Nucleus accumbens (tissue), 56 donors: ENCODE results near the gene MCOLN2.
"Not testable (repeated sequence)": the region's sequence is repeated elsewhere in the genome, so short reads cannot be mapped to it uniquely, and the experiment has no call there.

ENCODE experiments used
- DNase-seq, 56 donors: peaks; one replicate each; lab custom pipeline; 2025; lab: John Stamatoyannopoulos, UW

Gene MCOLN2

DNA sequence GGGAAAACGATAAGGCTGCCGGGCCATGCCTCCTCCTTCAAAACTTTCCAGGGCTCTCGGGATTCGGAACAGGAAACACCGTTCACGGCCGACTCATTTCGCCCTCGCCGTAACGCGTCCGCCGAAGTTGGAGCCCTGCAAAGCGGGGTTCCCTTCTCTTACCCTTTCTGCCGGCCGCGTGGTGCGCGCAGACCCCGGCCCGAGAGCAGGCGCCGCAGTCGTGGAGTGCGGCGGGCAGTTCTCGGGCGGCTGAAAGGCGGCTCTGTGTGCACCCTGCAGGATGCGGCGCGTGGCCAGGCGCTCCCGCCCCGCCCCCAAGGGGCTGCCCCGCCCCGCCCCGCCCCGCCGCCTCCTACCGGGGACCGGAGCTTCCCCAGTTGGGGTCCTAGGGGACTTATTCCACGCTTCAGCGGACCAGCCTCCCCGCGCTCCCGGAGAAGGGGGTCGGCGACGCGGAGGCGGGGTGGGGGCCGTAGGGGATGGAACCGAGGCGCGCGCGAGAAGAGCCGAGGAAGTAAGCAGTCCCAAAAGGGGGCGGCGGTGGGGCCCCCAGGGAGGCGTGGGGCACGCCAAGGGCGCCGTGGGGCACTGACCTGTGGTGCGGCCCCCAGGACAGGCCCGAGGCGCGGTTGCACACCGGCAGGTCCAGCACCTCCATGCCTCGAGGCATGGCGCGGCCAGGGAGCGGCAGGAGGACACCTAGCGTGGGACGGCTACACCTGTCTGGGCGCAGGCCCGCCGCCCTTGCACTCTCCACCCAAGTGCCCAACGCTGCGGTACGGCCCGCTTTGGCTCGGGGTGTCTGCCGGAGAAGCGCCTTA is at the start of gene MCOLN2:
Gene MCOLN2, minus strand, starts transcription at position 268 of the 821 bp plus-strand sequence. Its CDS starts 241 bp downstream, at position 27.
- peak in 14 of 56 donors; percentile 2 to 24 (median 8) for DNase-seq

DNA sequence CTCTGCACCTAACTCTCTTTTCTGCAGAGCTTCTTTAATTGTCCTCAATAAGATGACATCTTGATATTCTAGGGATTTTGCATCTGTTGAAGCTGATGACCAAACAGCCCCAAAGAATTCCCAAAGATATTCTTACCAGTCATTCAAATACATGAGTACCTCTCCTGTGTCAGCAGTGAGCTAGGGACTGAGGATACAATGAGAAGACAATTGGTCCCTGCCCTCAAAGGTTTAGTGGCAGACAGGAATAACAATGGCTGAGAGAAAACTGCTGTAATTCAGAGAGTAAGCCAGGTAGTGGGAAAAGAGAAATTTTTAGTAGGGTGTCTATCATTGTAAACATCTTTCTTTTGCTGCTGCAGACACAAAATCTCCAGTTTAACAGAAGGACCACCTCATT is 45.5 kb upstream of the MCOLN2 start:
- DNase-seq, result no peak

DNA sequence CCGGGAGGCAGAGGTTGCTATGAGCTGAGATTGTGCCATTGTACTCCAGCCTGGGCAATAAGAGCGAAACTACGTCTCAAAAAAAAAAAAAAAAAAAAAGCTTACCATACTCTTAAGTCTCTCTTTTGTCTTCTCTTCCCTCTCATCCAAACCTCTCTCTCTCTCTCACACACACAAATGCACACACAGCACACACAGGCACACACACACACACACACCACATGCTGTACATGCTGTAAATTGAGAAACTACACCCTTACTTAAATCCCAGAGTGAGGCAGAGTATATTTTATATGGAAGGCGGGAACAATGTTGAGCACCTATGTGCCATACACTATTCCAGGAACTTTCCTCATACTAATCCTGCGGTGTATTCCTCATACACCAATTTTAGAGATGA is 44.9 kb upstream of the MCOLN2 start:
- DNase-seq, result no peak

DNA sequence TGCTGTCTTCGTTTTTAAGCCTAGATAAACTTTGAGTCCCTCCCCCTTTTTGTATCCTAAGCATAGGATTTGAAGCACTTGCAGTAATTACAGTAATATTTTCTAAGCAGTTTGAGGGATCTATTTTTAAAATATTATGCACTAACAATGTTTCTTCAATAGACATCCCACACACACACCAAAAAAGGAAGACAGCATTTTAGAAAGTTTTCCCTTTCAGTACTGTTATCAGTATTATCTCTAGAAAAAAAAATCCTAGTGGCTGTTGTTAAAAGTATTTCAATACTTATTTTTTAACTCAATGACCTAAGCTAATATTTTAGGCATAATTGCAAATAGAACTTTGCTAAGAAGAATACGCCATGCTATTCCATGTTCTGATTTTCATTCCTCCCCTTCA is 36.3 kb upstream of the MCOLN2 start:
- no peak for DNase-seq

DNA sequence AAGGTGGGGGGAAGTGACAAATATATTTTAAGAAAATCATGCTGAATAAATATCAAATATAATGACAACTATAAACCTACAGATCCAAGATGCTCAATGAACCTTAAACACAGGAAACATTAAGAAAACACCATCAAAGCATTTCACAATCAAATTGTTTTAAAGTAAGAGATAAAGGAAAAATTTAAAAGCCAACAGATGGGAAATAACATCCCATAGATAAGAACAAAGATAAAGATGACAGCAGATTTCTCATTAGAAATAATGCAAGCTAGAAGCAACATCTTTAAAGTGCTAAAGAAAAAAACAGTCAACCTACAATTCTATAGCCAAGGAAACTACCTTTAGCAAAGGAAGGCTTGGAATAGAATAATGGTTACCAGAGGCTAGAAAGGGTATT is 33.6 kb upstream of the MCOLN2 start:
- DNase-seq, result no peak

DNA sequence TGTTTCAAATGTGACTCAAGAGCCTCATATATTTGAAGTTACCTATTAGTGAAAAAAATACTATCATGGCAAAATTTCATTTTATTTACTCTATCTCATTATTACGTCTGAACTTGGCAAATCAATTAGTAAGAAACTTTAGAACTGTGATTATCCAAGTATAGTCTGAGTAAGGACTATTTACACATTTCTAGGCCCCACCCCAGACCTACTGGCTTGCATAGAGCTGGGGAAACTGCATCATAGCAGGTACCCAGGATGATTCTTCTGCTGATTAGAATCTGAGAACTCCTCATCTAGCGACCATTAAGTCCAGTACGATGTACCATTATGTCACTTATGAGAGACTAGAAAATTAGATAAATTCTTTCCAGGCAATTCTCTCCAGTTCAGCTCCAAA is 31.2 kb upstream of the MCOLN2 start:
- DNase-seq, result no peak

DNA sequence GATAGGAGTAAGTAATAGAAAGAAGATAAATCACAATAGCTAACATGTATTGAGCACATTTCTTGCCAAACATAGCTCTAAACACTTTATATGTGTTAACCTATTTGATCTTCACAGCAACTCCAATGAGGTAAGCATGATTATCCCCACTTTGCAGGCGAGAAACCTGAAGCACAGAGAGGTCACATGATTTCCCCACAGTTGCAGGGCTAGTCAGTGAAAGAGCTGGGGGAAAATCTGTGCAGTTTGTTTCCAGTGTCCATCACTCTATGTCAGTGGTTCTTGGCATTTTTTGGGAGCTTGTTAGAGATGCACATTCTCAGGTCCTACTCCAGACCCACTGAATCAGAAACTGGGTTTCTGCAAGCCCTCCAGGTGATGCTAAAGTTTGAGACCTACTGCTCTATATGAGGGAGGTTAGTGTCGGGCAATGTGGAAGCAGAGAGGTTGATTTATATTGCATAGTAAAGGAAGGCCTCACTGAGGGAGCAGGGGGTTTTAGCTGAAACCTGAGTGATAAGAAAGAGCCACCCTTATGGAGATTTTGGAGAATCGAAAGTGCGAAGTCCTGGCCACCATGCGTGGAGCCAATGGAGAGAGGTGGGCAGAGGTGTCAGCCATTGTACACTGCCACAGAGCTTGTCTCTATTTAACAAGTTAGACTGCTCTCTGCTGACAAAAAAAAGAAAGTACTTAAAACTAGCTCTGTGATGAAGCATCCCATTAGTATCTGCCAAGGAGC is 30.5 kb upstream of the MCOLN2 start:
- DNase-seq, result peak in 1 of 56 donors; percentile 0

DNA sequence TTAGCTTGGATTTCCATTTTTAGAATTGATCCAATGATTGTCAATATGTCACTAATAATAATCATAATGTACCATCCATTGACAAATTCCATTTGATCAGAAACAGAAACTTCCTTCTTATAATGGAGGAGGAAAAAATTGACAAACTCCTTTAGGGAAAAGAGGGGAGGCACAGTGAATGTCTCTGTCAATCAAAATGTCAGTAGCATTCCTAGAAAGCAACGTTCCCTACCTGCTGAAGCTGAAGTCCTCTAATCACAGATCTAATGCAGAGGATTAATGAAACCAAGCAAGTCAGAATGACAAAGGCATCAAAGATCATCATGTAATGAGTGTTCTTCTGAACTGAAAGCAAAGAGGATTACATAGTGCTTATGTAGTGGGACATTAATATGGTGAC is 29.0 kb upstream of the MCOLN2 start:
- DNase-seq, result no peak

DNA sequence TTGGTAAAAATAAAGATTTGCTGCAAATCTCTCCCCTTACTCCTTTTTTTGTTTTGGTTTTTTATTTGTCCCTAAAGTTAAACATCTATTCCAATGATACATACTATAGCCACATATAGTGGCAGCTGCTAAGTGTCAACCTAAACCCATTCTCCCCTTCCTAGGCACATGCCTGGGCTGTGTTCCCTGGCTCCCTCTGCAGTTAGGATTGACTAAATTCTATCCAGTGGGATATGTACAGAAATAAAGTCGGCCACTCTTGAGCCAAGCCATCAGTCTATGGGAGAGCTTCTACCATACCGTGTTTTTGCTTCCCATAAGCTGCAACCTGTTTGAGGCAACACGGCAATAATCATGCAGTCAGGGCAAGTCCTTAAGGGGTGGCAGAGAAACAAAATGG is 27.8 kb upstream of the MCOLN2 start:
- DNase-seq, result no peak

DNA sequence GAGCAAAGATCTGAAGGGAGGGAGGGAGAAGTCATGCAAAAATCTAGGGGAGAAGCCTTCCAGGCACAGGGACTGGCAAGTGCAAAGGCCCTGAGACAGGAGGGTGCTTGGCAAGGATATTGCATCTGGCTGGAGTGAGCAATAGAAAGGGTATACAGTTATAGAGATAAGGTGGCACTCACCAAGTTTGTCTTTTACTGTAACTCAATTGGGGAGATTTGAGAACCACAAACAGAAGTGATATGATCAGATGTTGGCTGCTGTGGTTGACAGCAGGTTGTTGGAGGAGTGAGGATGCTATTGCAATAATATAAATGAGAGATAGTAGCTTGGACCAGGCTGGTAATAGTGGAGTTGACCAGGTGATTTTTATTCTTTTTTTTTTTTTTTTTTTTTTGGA is 25.8 kb upstream of the MCOLN2 start:
- DNase-seq, result no peak

DNA sequence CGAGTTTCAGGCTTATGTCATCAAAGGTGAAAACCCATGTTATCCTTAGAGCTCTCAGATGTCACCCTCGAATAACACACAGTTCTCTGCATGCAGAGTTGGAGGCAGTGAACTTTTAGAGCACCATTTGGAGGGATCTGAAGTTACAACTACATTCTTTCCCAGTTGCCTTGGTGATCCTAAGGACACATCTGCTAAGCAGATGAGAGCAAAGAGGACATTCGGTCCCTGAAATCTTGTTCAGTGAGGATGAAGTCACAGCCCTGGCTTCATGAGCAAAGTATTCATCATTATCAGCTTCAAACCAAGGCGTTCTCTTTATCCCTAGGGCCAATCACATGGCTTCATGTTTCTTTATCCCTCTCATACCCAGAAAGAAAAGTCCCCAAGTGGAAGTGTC is 23.1 kb upstream of the MCOLN2 start:
- DNase-seq, result no peak

DNA sequence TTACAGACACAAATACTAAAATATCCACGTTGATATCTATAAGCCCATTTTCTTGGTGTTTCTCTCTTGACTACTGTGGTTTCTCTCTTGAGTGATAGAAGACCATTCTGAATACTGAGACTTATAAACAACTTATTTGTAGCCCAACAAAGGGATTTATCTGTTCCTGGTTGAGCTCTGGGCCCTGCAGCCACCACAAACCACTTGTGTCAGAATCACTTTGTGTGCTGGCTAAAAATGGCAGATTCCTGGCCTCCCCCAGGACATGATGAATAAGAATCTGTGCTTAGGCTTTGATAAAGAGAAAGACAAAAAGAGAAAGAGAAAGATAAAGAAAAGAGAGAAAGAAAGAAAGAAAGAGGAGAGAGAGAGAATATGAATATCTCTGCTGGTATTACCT is 18.9 kb upstream of the MCOLN2 start:
- no peak for DNase-seq

DNA sequence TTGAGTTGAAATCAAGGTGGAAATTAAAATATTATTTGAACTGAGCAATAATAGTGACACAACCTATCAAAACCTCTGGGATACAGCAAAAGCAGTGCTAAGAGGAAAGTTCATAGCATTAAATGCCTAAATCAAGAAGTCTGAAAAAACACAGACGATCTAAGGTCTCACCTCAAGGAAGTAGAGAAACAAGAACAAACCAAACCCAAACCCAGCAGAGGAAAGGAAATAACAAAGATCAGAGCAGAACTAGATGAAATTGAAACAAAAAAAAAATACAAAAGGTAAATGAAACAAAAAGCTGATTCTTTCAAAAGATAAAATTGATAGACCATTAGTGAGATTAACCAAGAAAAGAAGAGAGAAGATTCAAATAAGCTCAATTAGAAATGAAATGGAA is 8.7 kb upstream of the MCOLN2 start:
- not testable (repeated sequence) for DNase-seq

DNA sequence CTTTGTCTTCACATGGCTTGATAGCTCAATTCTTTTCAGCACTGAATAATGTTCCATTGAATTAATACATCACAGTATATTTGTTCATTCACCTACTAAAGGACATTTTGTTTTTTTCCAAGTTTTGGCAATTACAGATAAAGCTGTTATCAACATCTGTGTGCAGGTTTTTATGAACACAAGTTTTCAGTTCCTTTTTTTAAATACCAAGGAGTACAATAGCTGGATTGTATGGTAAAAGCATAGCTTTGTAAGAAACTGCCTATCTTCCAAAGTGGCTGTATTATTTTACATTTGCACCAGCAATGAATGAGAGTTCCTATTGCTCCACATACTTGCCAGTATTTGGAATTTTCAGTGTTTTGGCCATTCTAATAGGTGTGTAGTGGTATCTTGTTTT is 4.8 kb upstream of the MCOLN2 start:
- DNase-seq, result no peak

DNA sequence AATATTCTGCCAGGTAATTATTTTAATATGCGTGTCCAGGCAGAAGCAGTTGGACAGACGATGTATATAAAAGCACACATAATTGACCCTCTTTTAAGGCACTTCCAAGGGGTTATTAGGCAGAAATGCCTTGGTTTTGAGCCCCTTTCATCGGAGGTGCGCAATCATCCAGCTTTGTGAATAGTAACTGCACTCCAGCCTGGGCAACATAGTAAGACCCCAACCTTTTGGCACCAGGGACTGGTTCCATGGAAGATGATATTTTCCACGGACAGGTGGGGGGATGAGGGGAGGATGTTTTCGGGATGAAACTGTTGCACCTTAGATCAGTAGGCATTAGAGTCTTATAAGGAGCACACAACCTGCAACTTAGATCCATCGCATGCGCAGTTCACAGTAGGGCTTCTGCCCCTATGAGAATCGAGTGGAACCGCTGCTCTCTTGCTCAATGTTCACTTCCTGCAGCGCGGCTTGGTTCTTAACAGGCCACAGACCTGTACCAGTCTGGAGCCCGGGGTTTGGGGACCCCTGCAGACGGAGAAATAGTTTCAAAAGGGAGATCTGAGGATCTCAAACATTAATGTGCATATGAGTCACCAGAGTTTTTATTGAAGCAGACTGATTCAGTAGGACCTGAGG is 1.8 kb upstream of the MCOLN2 start:
- no peak for DNase-seq

DNA sequence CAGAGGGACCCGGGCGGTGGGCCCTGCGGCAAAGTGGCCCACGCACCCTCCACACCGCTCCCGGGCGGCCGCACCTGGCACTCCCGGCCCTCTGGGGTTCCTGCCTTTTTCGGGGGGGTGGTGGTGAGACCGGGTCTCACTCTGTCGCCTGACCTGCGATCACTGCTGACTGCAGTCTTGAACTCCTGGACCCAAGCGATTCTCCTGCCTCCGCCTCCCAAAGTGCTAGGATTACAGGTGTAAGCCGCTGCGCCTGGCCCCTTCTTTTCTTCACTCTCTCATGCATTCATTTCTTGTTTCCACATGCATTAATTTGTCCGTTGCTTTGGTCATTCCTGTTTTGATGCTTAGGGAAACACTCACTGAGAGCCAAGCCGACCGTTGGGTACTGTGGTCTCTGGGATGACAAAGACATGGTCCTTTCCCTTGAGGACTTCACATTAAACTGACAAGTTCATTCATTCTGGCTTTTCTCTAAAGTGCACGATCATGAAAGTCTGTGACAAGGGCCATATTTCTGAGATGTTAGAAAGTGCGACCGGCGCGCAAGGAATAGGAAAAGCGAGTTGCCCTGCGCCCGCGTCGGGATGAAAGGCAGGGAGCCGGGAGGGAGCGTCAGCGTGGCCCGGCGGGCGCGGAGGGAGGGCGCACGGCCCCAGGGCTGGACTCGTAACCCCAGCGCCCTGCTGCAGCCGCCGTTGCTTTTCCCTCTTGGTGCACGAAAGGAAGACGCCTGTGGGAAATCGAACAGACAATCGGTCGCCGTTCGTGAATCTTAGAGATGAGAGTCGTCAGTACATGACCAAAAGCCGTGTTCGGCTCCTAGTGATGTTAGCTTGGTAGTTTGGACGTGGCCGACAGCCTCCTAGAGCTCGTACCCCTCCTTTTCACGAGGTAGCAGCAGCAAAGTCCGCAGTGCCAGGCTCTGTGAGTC is 1.0 kb upstream of the MCOLN2 start:
- no peak for DNase-seq

DNA sequence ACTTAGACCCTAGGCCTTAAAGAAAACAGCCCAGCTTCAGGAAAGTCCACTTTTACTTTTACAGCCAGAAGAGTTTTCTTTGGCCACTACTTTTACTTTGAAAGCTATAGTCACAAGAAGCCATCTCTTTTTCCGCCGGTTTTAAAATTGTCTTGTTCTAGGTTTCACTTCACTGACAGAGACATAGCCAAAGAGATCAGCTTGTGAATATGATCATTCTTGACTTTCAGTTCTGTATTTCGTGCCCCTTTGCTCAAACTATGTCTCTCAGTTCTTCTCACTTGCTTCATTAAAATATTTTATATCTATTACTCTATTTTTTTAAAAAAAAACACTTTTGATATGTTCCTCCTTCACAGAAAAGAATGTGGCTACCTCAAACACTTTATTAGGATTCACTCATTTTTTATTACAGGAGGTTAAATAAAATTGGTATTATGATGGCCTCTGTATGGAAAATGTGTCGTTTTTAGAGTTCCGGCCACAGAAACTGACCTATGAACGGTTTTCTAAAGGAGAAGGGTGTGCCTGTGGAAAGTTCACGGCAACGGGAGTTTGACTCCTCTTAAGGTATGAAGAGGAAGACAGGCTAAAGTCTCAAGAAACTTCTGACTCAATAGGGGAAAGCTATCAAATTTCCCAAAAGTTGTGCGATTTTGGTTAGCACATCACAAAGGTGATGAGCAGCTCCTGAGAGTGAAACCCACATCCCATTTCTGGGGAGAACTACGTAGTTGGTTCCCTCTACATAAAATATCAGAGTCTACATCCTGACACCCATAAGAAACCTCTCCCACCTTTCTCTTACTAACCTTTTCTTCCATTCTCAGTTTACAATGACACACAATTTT is 1.2 kb downstream of the MCOLN2 start:
- DNase-seq, result no peak

DNA sequence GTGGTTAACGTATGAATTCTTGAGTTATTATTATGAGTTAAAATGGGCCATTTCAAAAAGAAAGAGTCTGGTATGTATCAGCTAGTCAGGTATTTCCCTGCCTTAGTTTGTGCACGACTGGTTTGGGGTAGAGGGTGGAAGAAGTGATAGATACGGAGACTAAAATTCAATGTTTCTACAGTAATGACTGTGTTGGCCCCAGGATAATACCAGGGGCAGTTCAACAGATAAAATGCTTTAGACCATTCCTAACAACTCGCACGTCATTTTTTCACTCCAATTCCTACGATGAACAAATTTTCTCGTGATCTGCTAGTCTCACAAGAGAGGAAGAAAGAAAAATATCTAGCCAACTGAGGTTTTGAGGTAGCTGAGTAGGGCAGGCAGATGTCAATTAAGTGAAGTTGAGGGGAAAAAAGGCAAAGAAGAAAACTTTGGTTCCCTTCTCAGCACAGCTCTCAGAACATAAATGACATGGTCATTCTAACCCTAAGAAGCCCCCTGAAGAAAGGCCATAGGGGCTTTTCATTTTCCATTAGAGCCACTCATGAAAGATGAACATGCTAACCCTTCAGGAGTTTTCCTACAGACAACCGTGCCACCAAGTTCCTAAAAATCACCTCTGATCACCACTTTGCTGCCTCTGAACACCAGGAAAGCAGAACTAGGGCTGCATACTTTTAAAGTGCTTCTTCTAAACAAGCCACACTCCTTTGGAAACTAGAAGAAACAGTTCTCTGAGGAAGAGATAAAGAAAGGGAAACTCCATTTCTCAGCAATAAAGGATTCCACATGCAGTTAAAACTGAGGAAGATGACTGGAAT is 5.6 kb downstream of the MCOLN2 start:
- DNase-seq, result no peak

DNA sequence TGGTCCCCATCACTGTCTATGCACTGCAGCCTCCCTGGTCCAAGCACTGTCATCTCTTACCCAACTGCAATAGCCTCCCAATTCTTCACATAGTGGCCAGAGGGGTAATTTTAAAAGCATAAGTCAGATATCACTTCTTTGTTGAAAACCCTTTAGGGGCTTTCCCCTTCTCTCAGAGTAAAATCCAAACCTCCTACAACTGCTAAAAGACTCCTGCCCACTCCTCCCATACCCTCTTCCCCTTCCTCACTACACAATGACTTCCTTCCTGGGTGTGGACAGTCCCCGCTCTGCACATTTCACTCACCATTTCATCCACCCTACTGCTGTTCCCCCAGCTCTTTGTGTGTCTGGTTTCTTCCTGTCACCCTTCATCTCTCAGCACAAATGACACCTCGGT is 8.3 kb downstream of the MCOLN2 start:
- no peak for DNase-seq
